Stimulated activated CD8-positive, alpha-beta memory T cell treated with anti-CD3 and anti-CD28 coated beads, Interleukin-12 subunit alpha, Interleukin-12 subunit beta, amount 100 ng/mL, for 24 hours (primary cell): ENCODE data around the gene ZKSCAN3.
"Not testable (repeated sequence)": the region's sequence is repeated elsewhere in the genome, so short reads cannot be mapped to it uniquely, and the experiment has no call there.

Source experiments
- DNase-seq: peaks from one replicate; pipeline ENCODE4 v3.0.0-alpha.2; 2020; ENCODE audit errors: extremely low read depth

ZKSCAN3 gene

GRCh38 chr6:28343898-28344677 is 5.7 kb upstream of the ZKSCAN3 start:
- DNase-seq: no peak

GRCh38 chr6:28345201-28345600 is 4.5 kb upstream of the ZKSCAN3 start:
- DNase-seq: no peak

GRCh38 chr6:28347119-28347518 is 2.6 kb upstream of the ZKSCAN3 start:
- no peak for DNase-seq

GRCh38 chr6:28349344-28349891 is 329 bp upstream of the ZKSCAN3 start:
- no peak for DNase-seq

- no peak for DNase-seq
These were observed 1.3 kb downstream of the ZKSCAN3 start for GRCh38 chr6:28351087-28351486.

- no peak for DNase-seq
These were observed 1.8 kb downstream of the ZKSCAN3 start for GRCh38 chr6:28351493-28351925.

- no peak for DNase-seq
These were observed 3.6 kb downstream of the ZKSCAN3 start for GRCh38 chr6:28353356-28353755.

- no peak for DNase-seq
These were observed 4.4 kb downstream of the ZKSCAN3 start for GRCh38 chr6:28353981-28354676.

- no peak for DNase-seq
These were observed 5.2 kb downstream of the ZKSCAN3 start for GRCh38 chr6:28354688-28355554.

GRCh38 chr6:28355743-28356665 is 6.3 kb downstream of the ZKSCAN3 start:
- no peak for DNase-seq

GRCh38 chr6:28356666-28357020 is 6.9 kb downstream of the ZKSCAN3 start:
- DNase-seq: no peak

- DNase-seq: no peak
These were observed 7.3 kb downstream of the ZKSCAN3 start for GRCh38 chr6:28357036-28357435.

- not testable (repeated sequence) for DNase-seq
These were observed 9.8 kb downstream of the ZKSCAN3 start for GRCh38 chr6:28359562-28359961.

GRCh38 chr6:28360961-28361360 is 11.2 kb downstream of the ZKSCAN3 start:
- DNase-seq: no peak

- not testable (repeated sequence) for DNase-seq
These were observed 15.8 kb downstream of the ZKSCAN3 start for GRCh38 chr6:28365590-28365989.

- no peak for DNase-seq
These were observed 18.8 kb downstream of the ZKSCAN3 start for GRCh38 chr6:28368522-28368921.

GRCh38 chr6:28369463-28369862 is 19.7 kb downstream of the ZKSCAN3 start:
- no peak for DNase-seq

- no peak for DNase-seq
These were observed 20.7 kb downstream of the ZKSCAN3 start for GRCh38 chr6:28370440-28370839.

GRCh38 chr6:28371280-28371679 is 21.5 kb downstream of the ZKSCAN3 start:
- DNase-seq: no peak

- no peak for DNase-seq
These were observed 22.1 kb downstream of the ZKSCAN3 start for GRCh38 chr6:28371706-28372451.
